ENCODE data around the gene CCNI2.

DNA sequence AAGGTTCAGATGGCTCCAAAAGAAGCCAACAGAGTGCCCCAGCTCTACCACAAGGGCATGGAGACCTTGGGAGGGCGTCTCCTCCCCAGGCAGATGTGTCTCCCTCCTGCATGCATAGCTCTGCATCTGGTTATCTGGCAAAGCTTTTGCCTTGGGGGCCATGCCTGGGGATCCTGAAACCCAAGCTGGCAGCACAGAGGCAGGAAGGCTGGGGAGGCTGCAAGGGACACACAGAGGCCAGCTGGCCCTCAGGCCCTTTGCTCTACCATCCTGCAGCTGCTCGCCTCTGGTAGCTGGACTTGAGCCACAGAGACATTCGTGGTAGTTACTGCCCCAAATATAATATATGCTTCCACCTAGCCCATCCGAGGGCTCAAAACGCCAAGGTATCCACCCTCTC is 25.9 kb downstream of the CCNI2 start:
- TF ChIP-seq, protein P1, sequence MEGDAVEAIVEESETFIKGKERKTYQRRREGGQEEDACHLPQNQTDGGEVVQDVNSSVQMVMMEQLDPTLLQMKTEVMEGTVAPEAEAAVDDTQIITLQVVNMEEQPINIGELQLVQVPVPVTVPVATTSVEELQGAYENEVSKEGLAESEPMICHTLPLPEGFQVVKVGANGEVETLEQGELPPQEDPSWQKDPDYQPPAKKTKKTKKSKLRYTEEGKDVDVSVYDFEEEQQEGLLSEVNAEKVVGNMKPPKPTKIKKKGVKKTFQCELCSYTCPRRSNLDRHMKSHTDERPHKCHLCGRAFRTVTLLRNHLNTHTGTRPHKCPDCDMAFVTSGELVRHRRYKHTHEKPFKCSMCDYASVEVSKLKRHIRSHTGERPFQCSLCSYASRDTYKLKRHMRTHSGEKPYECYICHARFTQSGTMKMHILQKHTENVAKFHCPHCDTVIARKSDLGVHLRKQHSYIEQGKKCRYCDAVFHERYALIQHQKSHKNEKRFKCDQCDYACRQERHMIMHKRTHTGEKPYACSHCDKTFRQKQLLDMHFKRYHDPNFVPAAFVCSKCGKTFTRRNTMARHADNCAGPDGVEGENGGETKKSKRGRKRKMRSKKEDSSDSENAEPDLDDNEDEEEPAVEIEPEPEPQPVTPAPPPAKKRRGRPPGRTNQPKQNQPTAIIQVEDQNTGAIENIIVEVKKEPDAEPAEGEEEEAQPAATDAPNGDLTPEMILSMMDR (IDR thresholded peaks at IDR 0.05; ENCODE audit: low read length): no peak
- no peak for TF ChIP-seq EZH2phosphoT487 (IDR thresholded peaks at IDR 0.05; ENCODE audit: low read length)
